Right lobe of liver (tissue), 6 donors: ENCODE measurements around the gene OTOGL. TPM values are rescaled to one million over a fixed set of nuclear protein-coding genes. Genes with fewer than 3 reads are reported as not detected.
A peak's percentile ranks its signal among the peaks of the same experiment; 100 is the strongest.

Source experiments
- ATAC-seq, 4 donors: fragments of 200-7000 bp; cut with Tn5 transposase; one replicate each; pipeline ENCODE4 v1.9.1; 2020; ENCODE audit warnings: mild to moderate bottlenecking in 4 of 4, moderate library complexity in 4 of 4
- DNase-seq, 3 donors: peaks; one replicate each; pipeline ENCODE4 v3.0.0-alpha.2; 2020
- H3K27ac ChIP-seq, 3 donors: fragments of 200-600 bp; one replicate each; pipeline ENCODE4 v1.8.0; 2022
- H3K27me3 ChIP-seq, 2 donors: fragments of 200-600 bp; one replicate each; pipeline ENCODE4 v1.8.0; 2022
- H3K36me3 ChIP-seq, 4 donors: fragments of 200-600 bp; sonication (generic) in 1 of 4; one replicate each; pipeline versions ENCODE4 v1.5.1 to v1.8.0; 2017 to 2022; ENCODE audit warnings: control low read depth in 1 of 4
- H3K4me1 ChIP-seq, 4 donors: fragments of 200-600 bp; sonication (generic) in 1 of 4; one replicate each; pipeline versions ENCODE4 v1.5.1 to v1.8.0; 2017 to 2022; ENCODE audit warnings: control low read depth in 1 of 4
- H3K4me3 ChIP-seq, 3 donors: fragments of 200-600 bp; one replicate each; pipeline ENCODE4 v1.8.0; 2022
- H3K9me3 ChIP-seq, 4 donors: fragments of 200-600 bp; sonication (generic) in 1 of 4; one replicate each; pipeline versions ENCODE4 v1.5.1 to v1.8.0; 2017 to 2022; ENCODE audit warnings: control low read depth in 1 of 4
- CTCF ChIP-seq, 4 donors: fragments of 200-600 bp in 3 of 4; fragments of 450-650 bp in 1 of 4; IDR thresholded peaks; one replicate each; pipeline versions ENCODE4 v1.5.1 to v1.8.0; 2016 to 2022; ENCODE audit warnings: antibody characterized with exemption in 4 of 4, mild to moderate bottlenecking in 2 of 4
- POLR2A ChIP-seq: fragments of 450-650 bp; IDR thresholded peaks from one replicate; pipeline ENCODE4 v1.6.1; 2017; ENCODE audit warnings: antibody characterized with exemption, mild to moderate bottlenecking
- WGBS: methylation state at CpG from one replicate; pipeline ENCODE4 v1.1.6; 2018; ENCODE audit warnings: low coverage, low lambda C conversion rate; ENCODE audit not compliant: insufficient coverage; ENCODE audit errors: missing lambda C conversion rate; 5-methylcytosine and 5-hydroxymethylcytosine counted together
- intact Hi-C, 2 donors: fragments of 100-400 bp; cut with DNase I; formaldehyde crosslinking; loops; one replicate each; pipeline versions ENCODE4 v1.11.2 to v1.14.1; 2022
- total RNA-seq, 6 experiments: library from RNA; depleted of rRNA in 2 of 6; stranded (reverse); fragments of >200 nt in 2 of 6; fragmentation: NEBNext Ultra II Directional in 3 of 6; extraction: Animal tissue kit (Norgen Biotek cat#: 25700) in 3 of 6; gene quantifications; one replicate each; pipeline versions ENCODE4 v1.1.0 to v1.2.4, GENCODE V29; 2016 to 2023
- donor health status: DM: no; HTN: yes; CAD: no.
- donor health status: DM: no; HTN: no; CAD: no.
- donor health status: DM: no; HTN: no; CAD: no.
- donor health status: DM: no; HTN: yes; CAD: no.
- donor health status: DM: no; HTN: yes; CAD: no.

Gene OTOGL
- total RNA-seq, 6 experiments from 2014 or later = 0.06 TPM; not detected in 5

- Histone ChIP-seq H3K4me1 (no peaks in the 10 kb centered on the region), H3K4me3 (no peak overlapping the region), H3K36me3 (no peaks in the 10 kb centered on the region), H3K9me3 (no peaks in the 10 kb centered on the region), H3K27me3 (no peaks in the 10 kb centered on the region), H3K27ac (no peak overlapping the region)
- DNase-seq = no peak
- TF ChIP-seq CTCF (IDR thresholded peaks at IDR 0.05) (no peak), POLR2A (no peak)
- peak in 3 of 4 donors; percentile 26 to 32 (median 28) for ATAC-seq
- intact Hi-C loops = no loop called here
Measured at GRCh38 chr12:80056845-80057244, 42.5 kb upstream of the OTOGL start.

DNA sequence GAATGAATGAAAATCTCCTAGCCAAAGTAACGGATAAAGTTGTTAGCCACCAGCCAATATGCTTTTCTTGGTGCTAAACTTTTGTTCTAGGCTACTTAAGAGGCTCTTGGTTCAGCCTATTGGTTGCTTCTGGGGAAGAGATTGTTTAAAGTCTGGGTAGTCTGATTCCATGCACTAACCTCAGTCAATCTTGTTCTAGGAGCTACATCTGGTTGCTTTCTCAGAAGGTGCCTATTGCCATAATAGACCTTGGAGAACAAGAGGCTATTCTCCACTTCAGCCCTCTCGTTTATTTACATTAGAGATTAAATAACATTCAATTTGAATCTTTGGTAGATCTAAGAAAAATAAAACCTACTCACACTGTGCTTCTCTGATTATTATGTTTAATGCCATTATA is 40.8 kb upstream of the OTOGL start:
- Histone ChIP-seq H3K27ac (no peak overlapping the region), H3K36me3 (no peaks in the 10 kb centered on the region), H3K27me3 (no peaks in the 10 kb centered on the region), H3K9me3 (no peaks in the 10 kb centered on the region), H3K4me3 (no peak overlapping the region), H3K4me1 (no peaks in the 10 kb centered on the region)
- 53% methylated on average over 2 of the region's 2 CpGs for WGBS
- intact Hi-C loops = no loop called here
- DNase-seq (no peak), ATAC-seq (no peak)
- TF ChIP-seq CTCF (IDR thresholded peaks at IDR 0.05) (no peak), POLR2A (no peak)

DNA sequence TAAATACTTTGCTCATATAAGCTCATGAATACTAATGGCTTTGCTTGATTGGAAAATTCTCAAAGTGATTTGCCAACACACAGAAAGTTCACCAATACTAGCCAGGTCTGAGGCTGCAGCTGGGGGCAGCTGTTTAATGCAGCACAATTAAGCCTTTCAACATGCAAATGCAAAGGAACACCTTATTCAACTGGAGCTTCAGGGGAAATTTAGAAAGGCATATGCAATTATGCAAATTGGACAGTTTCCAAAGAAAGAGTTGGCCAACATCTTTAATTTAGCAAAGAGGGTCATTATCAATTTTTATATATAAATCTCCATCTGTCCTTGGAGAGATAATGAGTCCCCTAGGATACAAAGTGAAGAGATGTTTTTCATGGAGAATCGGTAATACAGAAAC is 40.2 kb upstream of the OTOGL start:
- Histone ChIP-seq H3K9me3 (no peaks in the 10 kb centered on the region), H3K4me3 (no peak overlapping the region), H3K36me3 (no peaks in the 10 kb centered on the region), H3K4me1 (no peaks in the 10 kb centered on the region), H3K27me3 (no peaks in the 10 kb centered on the region), H3K27ac (no peak overlapping the region)
- no peak for TF ChIP-seq CTCF (IDR thresholded peaks at IDR 0.05)
- TF ChIP-seq POLR2A = no peak
- 71% methylated on average over 1 of the region's 1 CpG for WGBS
- DNase-seq = no peak
- no peak for ATAC-seq
- intact Hi-C loops = no loop called here

DNA sequence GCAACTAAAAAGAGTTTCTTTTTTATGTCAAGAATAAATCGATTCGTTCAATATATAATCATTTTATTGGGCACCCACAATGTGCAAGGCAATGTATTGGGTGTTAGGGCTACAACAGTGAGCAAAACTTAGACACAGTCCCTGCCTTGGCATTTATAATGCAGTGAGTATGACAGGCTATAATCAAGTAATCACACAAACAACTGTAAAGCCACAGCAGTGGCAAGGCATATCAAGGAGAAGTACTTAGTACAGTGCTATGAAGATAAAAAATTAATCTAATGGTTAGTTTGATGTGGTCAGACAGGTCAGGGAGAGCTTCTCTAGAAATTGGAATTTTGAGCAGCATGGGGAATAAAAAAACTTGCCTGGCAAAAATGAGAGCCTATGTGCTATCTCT is 39.5 kb upstream of the OTOGL start:
- no peaks in the 10 kb centered on the region for H3K4me1 ChIP-seq
- TF ChIP-seq CTCF (IDR thresholded peaks at IDR 0.05) = no peak
- no peak for TF ChIP-seq POLR2A
- DNase-seq = no peak
- H3K9me3 ChIP-seq = no peaks in the 10 kb centered on the region
- no peak overlapping the region for H3K4me3 ChIP-seq
- no peaks in the 10 kb centered on the region for H3K36me3 ChIP-seq
- ATAC-seq = no peak
- intact Hi-C loops = no loop called here
- H3K27ac ChIP-seq = no peak overlapping the region
- no peaks in the 10 kb centered on the region for H3K27me3 ChIP-seq
- WGBS = 30% methylated on average over 2 of the region's 2 CpGs

GRCh38 chr12:80064269-80064668 is 35.1 kb upstream of the OTOGL start:
- DNase-seq = no peak
- Histone ChIP-seq H3K4me1 (no peaks in the 10 kb centered on the region), H3K36me3 (no peaks in the 10 kb centered on the region), H3K27ac (no peak overlapping the region), H3K9me3 (no peaks in the 10 kb centered on the region), H3K4me3 (no peak overlapping the region), H3K27me3 (no peaks in the 10 kb centered on the region)
- TF ChIP-seq CTCF (IDR thresholded peaks at IDR 0.05) (no peak), POLR2A (no peak)
- no peak for ATAC-seq
- WGBS = 55% methylated on average over 3 of the region's 3 CpGs
- intact Hi-C loops = no loop called here
